Gastroesophageal sphincter (tissue), 3 donors: ENCODE measurements around the gene SNCA.

ENCODE experiments used
- EP300 ChIP-seq: sonication (generic); formaldehyde crosslinking; IDR thresholded peaks from one replicate; pipeline ENCODE4 v1.6.1; 2017; ENCODE audit warnings: antibody characterized with exemption, mild to moderate bottlenecking
- POLR2A ChIP-seq, 2 donors: fragments of 450-650 bp; IDR thresholded peaks; one replicate each; pipeline ENCODE4 v1.6.1; 2017; ENCODE audit warnings: antibody characterized with exemption in 2 of 2, mild to moderate bottlenecking in 2 of 2, moderate library complexity in 1 of 2
- POLR2AphosphoS5 ChIP-seq: sonication (generic); formaldehyde crosslinking; IDR thresholded peaks from one replicate; pipeline ENCODE4 v1.6.1; 2017; ENCODE audit warnings: antibody characterized with exemption
- TF ChIP-seq, protein P1 (sequence below), 4 experiments: fragments of 200-600 bp in 2 of 4; fragments of 450-650 bp in 2 of 4; sonication (generic) in 1 of 4; IDR thresholded peaks; one replicate each; pipeline ENCODE4 v1.5.1; 2017 to 2019; ENCODE audit warnings: antibody characterized with exemption in 4 of 4, mild to moderate bottlenecking in 2 of 4, moderate library complexity in 2 of 4

DNA sequence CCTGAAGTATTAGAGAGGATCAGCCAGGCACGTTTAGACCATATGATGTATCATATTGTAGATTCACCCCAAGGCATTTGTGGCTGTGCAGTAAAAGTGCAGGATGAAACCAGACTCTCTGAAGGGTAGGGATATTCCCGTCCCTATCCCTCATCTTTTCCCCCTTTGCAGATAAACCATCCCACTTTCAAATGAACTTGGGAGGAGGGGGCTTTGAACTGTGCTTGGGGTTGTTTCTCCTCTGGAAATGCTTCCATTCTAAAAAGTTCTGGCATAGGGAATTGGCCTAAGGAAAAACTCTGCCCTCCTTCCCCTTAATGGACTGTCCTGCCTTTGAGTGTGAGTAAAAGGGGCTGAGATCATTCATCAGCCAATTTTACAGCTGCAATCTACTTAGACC, 23.8 kb downstream of the SNCA start:
- TF ChIP-seq, protein P1, sequence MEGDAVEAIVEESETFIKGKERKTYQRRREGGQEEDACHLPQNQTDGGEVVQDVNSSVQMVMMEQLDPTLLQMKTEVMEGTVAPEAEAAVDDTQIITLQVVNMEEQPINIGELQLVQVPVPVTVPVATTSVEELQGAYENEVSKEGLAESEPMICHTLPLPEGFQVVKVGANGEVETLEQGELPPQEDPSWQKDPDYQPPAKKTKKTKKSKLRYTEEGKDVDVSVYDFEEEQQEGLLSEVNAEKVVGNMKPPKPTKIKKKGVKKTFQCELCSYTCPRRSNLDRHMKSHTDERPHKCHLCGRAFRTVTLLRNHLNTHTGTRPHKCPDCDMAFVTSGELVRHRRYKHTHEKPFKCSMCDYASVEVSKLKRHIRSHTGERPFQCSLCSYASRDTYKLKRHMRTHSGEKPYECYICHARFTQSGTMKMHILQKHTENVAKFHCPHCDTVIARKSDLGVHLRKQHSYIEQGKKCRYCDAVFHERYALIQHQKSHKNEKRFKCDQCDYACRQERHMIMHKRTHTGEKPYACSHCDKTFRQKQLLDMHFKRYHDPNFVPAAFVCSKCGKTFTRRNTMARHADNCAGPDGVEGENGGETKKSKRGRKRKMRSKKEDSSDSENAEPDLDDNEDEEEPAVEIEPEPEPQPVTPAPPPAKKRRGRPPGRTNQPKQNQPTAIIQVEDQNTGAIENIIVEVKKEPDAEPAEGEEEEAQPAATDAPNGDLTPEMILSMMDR (IDR thresholded peaks at IDR 0.05), result no peak
- TF ChIP-seq POLR2A (IDR thresholded peaks at IDR 0.05) (no peak), POLR2AphosphoS5 (no peak), EP300 (no peak)
